ENCODE measurements around the gene ZSCAN12. TPM values are rescaled to one million over a fixed set of nuclear protein-coding genes. Genes with fewer than 3 reads are reported as not detected.

ZSCAN12 gene
- total and polyA plus RNA-seq, 7 donors, result 0.48 to 2.2 (median 1.1) TPM

DNA sequence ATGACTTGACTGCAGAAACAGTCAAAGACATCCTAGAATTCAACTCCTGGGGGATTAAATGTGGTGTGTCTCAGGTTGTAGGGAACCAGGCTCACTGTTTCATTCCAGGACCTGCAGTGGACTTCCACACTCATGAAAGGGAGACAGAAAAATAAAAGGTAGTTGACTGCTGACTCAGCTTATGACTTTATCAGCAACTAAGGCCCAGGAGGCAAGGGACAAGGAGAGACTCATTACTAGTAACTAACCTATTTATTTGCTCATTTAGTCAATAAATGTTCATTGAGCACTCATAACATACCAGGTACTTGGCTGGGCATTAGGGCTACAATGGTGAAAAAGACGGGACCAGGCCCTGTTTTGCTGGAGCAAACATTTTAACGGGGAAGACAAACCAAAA lies 66.5 kb downstream of the ZSCAN12 start:
- Histone ChIP-seq H3K4me1 (peaks cover 8% of the 10 kb centered on the region), H3K36me3 (ENCODE audit: insufficient read depth in 1 of 2, low read depth in 1 of 2) (peaks cover 0 to 14% of the 10 kb centered on the region in 2 donors), H3K9me3 (peaks cover 7% of the 10 kb centered on the region), H3K27ac (no peak overlapping the region), H3K4me3 (no peak overlapping the region), H3K27me3 (ENCODE audit: insufficient read depth in 3 of 3, low read length in 2 of 3) (no peaks in the 10 kb centered on the region)
- DNase-seq (no peak), ATAC-seq (no peak)
- WGBS, 3 donors, result 91 to 100% (median 94%) methylated on average over 2 of the region's 2 CpGs
- intact Hi-C loops (cut with DNase I), result no loop called here
- TF ChIP-seq CTCF (IDR thresholded peaks at IDR 0.05), result no peak

DNA sequence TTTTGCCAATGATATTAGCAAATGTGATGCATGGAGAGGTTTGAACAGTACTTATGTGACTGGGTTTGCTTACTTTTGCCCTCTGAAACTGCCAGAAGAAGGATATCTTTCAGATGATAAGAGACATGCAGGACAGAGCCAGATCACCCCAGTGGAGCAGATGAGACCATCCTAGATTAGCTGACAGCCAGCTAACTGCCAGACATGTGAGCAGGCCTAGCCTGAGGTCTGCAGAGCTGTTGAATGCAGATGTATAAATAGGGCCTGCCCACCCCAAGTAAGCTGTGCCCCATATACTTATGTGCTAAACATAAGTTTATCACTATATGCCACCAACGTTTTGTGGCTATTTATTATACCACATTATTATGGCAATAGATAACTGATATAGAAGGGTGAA lies 69.5 kb downstream of the ZSCAN12 start:
- 76 to 84% (median 81%) methylated on average over 1 of the region's 1 CpG for WGBS, 3 donors
- DNase-seq (no peak), ATAC-seq (no peak)
- Histone ChIP-seq H3K9me3 (peaks cover 34% of the 10 kb centered on the region), H3K4me1 (no peaks in the 10 kb centered on the region), H3K4me3 (no peak overlapping the region), H3K27me3 (ENCODE audit: insufficient read depth in 3 of 3, low read length in 2 of 3) (no peaks in the 10 kb centered on the region), H3K36me3 (ENCODE audit: insufficient read depth in 1 of 2, low read depth in 1 of 2) (peaks cover 21 to 44% of the 10 kb centered on the region in 2 donors), H3K27ac (no peak overlapping the region)
- intact Hi-C loops (cut with DNase I), result no loop called here
- TF ChIP-seq CTCF (IDR thresholded peaks at IDR 0.05), result no peak

Other genes starting within 250 kb of the ZSCAN12 start
- 1 to 10 TPM; 5.2 to 6.9 (median 6.3) TPM for gene ZSCAN9, start 174.5 kb downstream of the ZSCAN12 start, total RNA-seq
- 10 to 100 TPM in 1 of 3 donors, 1 to 10 TPM in 2; 3.9 to 10.4 (median 7.4) TPM for gene ZSCAN9, start 174.5 kb downstream of the ZSCAN12 start, polyA plus RNA-seq
- 1 to 10 TPM; 1.0 to 2.2 (median 1.8) TPM for gene ZKSCAN4, start 147.5 kb downstream of the ZSCAN12 start, total RNA-seq
- 1 to 10 TPM in 2 of 3 donors, under 1 TPM in 1; 0.83 to 2.2 (median 1.2) TPM for gene ZKSCAN4, start 147.5 kb downstream of the ZSCAN12 start, polyA plus RNA-seq
- gene NKAPL, start 140.4 kb downstream of the ZSCAN12 start, total RNA-seq, result 1 to 10 TPM; 5.0 to 9.4 (median 6.0) TPM
- gene NKAPL, start 140.4 kb downstream of the ZSCAN12 start, polyA plus RNA-seq, result 10 to 100 TPM in 2 of 3 donors, 1 to 10 TPM in 1; 8.1 to 27.3 (median 17.1) TPM
- gene ZSCAN26, start 132.6 kb downstream of the ZSCAN12 start, total RNA-seq, result 10 to 100 TPM in 2 of 4 donors, 1 to 10 TPM in 2; 6.9 to 12.9 (median 10.1) TPM
- gene ZSCAN26, start 132.6 kb downstream of the ZSCAN12 start, polyA plus RNA-seq, result 1 to 10 TPM; 4.2 to 8.0 (median 6.4) TPM
- 1 to 10 TPM in 3 of 4 donors, under 1 TPM in 1; 0.93 to 2.6 (median 1.3) TPM for gene PGBD1, start 118.2 kb downstream of the ZSCAN12 start, total RNA-seq
- 1 to 10 TPM in 1 of 3 donors, under 1 TPM in 2; 0.62 to 1.3 (median 0.79) TPM for gene PGBD1, start 118.2 kb downstream of the ZSCAN12 start, polyA plus RNA-seq
- 10 to 100 TPM in 1 of 4 donors, 1 to 10 TPM in 3; 4.8 to 10.8 (median 7.7) TPM for gene ZSCAN31, start 63.6 kb downstream of the ZSCAN12 start, total RNA-seq
- gene ZSCAN31, start 63.6 kb downstream of the ZSCAN12 start, polyA plus RNA-seq, result 1 to 10 TPM; 1.8 to 3.7 (median 2.3) TPM
- 1 to 10 TPM; 1.5 to 4.6 (median 2.9) TPM for gene ZKSCAN3, start 49.8 kb downstream of the ZSCAN12 start, total RNA-seq
- 1 to 10 TPM; 1.3 to 2.9 (median 1.5) TPM for gene ZKSCAN3, start 49.8 kb downstream of the ZSCAN12 start, polyA plus RNA-seq
- gene ZSCAN23, start 43.7 kb upstream of the ZSCAN12 start, total RNA-seq, result under 1 TPM in 3 of 4 donors, not detected in 1; 0.37 to 0.75 (median 0.44) TPM
- under 1 TPM; 0.08 to 0.14 (median 0.13) TPM for gene ZSCAN23, start 43.7 kb upstream of the ZSCAN12 start, polyA plus RNA-seq
- not detected for gene GPX6, start 116.0 kb upstream of the ZSCAN12 start, total RNA-seq
- gene GPX6, start 116.0 kb upstream of the ZSCAN12 start, polyA plus RNA-seq, result not detected
- gene GPX5, start 126.1 kb upstream of the ZSCAN12 start, total RNA-seq, result not detected
- gene GPX5, start 126.1 kb upstream of the ZSCAN12 start, polyA plus RNA-seq, result not detected

All from psoas muscle (tissue), 8 donors.